HepG2 (cell line): Measurements from ENCODE around the gene TRPC4AP. TPM values are rescaled to one million over a fixed set of nuclear protein-coding genes. Genes with fewer than 3 reads are reported as not detected.

ENCODE experiments used
- ATAC-seq: fragments of 200-7000 bp; cut with Tn5 transposase; 3 replicates; pipeline ENCODE4 v1.9.1; 2020; ENCODE audit warnings: mild to moderate bottlenecking, moderate library complexity
- BruUV-seq: library from RNA; stranded (reverse); fragments of 400-500 nt; replicated peaks from 2 replicates; lab custom pipeline; 2021; lab: Mats Ljungman, UMichigan
- CTCF ChIA-PET: fragments of 300-600 bp; formaldehyde crosslinking; extraction: SDS; loops from one replicate; lab custom pipeline; 2021; ENCODE audit warnings: low total read pairs, inconsistent platforms, low intra/inter-chr PET ratio; lab: Yijun Ruan, JAX
- POLR2A ChIA-PET: fragments of 350-600 bp; sonication (Branson Sonifier 250); formaldehyde crosslinking; loops from one replicate; lab custom pipeline; 2020; ENCODE audit warnings: antibody characterized with exemption, inconsistent platforms; lab: Yijun Ruan, JAX
- DNase-seq: peaks from one replicate; pipeline ENCODE4 v3.0.0-alpha.2; 2015; ENCODE audit warnings: low spot score
- FAIRE-seq: peaks from 3 replicates; lab custom pipeline; 2011; peaks lifted over from hg19 to GRCh38; lab: Jason Lieb, UNC
- H2AFZ ChIP-seq: one replicate; pipeline ENCODE4 v1.6.1; 2011; ENCODE audit warnings: low read length, inconsistent platforms
- H3K27ac ChIP-seq: fragments of 300-600 bp; 3 replicates; pipeline ENCODE4 v1.8.0; 2011; ENCODE audit warnings: mixed run types, mild to moderate bottlenecking, mixed read lengths, low read length, inconsistent platforms; ENCODE audit not compliant: insufficient read depth; ENCODE audit errors: extremely low read length
- H3K27me3 ChIP-seq, 2 experiments: fragments of 200-600 bp in 1 of 2; 2 replicates in 1 of 2; 3 replicates in 1 of 2; pipeline versions ENCODE4 v1.6.0 to v1.8.0; 2011; ENCODE audit warnings: low read length in 2 of 2, mild to moderate bottlenecking in 2 of 2, moderate library complexity in 2 of 2, inconsistent platforms in 1 of 2; ENCODE audit not compliant: insufficient read depth in 2 of 2, control insufficient read depth in 1 of 2
- H3K36me3 ChIP-seq, 2 experiments: fragments of 200-600 bp in 1 of 2; replicated peaks in 1 of 2; 2 replicates in 1 of 2; 3 replicates in 1 of 2; pipeline versions ENCODE4 v1.5.1 to v1.8.0; 2011; ENCODE audit warnings: low read length in 2 of 2, inconsistent platforms in 1 of 2; ENCODE audit not compliant: insufficient read depth in 2 of 2, control insufficient read depth in 1 of 2
- H3K4me1 ChIP-seq: 2 replicates; pipeline ENCODE4 v1.5.1; 2012; ENCODE audit warnings: low read length, inconsistent platforms; ENCODE audit not compliant: insufficient read depth
- H3K4me2 ChIP-seq: 2 replicates; pipeline ENCODE4 v1.6.0; 2011; ENCODE audit warnings: low read depth, low read length, inconsistent platforms
- H3K4me3 ChIP-seq, 3 experiments: fragments of 200-600 bp in 1 of 3; sonication (generic), shearing (Covaris generic) in 1 of 3; replicated peaks in 1 of 3; 2 replicates each; pipeline ENCODE4 v1.5.1; 2011 to 2016; ENCODE audit warnings: low read length in 3 of 3, inconsistent platforms in 2 of 3, low read depth in 2 of 3, mild to moderate bottlenecking in 2 of 3, control low read depth in 1 of 3, mixed read lengths in 1 of 3; ENCODE audit not compliant: insufficient read depth in 1 of 3
- H3K79me2 ChIP-seq: one replicate; pipeline ENCODE4 v1.6.1; 2011; ENCODE audit warnings: low read length, inconsistent platforms; ENCODE audit not compliant: insufficient read depth
- H3K9ac ChIP-seq: 2 replicates; pipeline ENCODE4 v1.6.0; 2011; ENCODE audit warnings: mild to moderate bottlenecking, low read depth, low read length, inconsistent platforms; ENCODE audit not compliant: insufficient read depth
- H3K9me3 ChIP-seq: 2 replicates; pipeline ENCODE4 v1.5.1; 2012; ENCODE audit warnings: mild to moderate bottlenecking, low read length
- H4K20me1 ChIP-seq: 2 replicates; pipeline ENCODE4 v1.6.0; 2011; ENCODE audit warnings: inconsistent platforms, mild to moderate bottlenecking, low read length, moderate library complexity; ENCODE audit not compliant: insufficient read depth
- ELF3 ChIP-seq: IDR thresholded peaks from 2 replicates; pipeline ENCODE4 v1.6.1; 2016; ENCODE audit warnings: missing genetic modification reagents, missing compliant biosample characterization
- FOXA3 ChIP-seq: IDR thresholded peaks from 2 replicates; pipeline ENCODE4 v1.6.1; 2016; ENCODE audit warnings: missing genetic modification reagents, missing compliant biosample characterization
- GPN1 ChIP-seq: sonication (generic); formaldehyde crosslinking; IDR thresholded peaks from 2 replicates; pipeline ENCODE4 v1.5.1; 2020; ENCODE audit warnings: missing genetic modification reagents, borderline replicate concordance
- JARID2 ChIP-seq: sonication (generic); formaldehyde crosslinking; IDR thresholded peaks from 2 replicates; pipeline ENCODE4 v1.8.1; 2023; ENCODE audit warnings: missing genetic modification reagents, inconsistent platforms; ENCODE audit not compliant: insufficient replicate concordance
- RBM22 ChIP-seq: fragments of 200-400 bp; formaldehyde crosslinking; optimal IDR thresholded peaks from 2 replicates; pipeline ENCODE3; 2017; ENCODE audit warnings: mild to moderate bottlenecking, low read length, moderate library complexity
- ZNF230 ChIP-seq: sonication (generic); formaldehyde crosslinking; IDR thresholded peaks from 2 replicates; pipeline ENCODE4 v1.4.0; 2020; ENCODE audit warnings: mild to moderate bottlenecking, missing genetic modification reagents
- ZNF383 ChIP-seq: sonication (generic); formaldehyde crosslinking; IDR thresholded peaks from 2 replicates; pipeline ENCODE4 v1.4.0; 2020; ENCODE audit warnings: missing genetic modification reagents, mild to moderate bottlenecking, borderline replicate concordance
- ZNF570 ChIP-seq: sonication (generic); formaldehyde crosslinking; IDR thresholded peaks from 2 replicates; pipeline ENCODE4 v1.4.0; 2020; ENCODE audit warnings: mild to moderate bottlenecking, missing genetic modification reagents, borderline replicate concordance
- WGBS: methylation state at CpG from one replicate; pipeline ENCODE4 v1.1.6; 2017; ENCODE audit warnings: low lambda C conversion rate; 5-methylcytosine and 5-hydroxymethylcytosine counted together
- in situ Hi-C: cut with HindIII; loops from 2 replicates; pipeline ENCODE4 v1.10.0; 2017; ENCODE audit warnings: low pct_unique_long_range_greater_than_20kb; ENCODE audit not compliant: extremely low pct_ligation_motif_present
- intact Hi-C: fragments of 100-400 bp; cut with micrococcal nuclease; formaldehyde crosslinking; loops from one replicate; pipeline ENCODE4 v1.10.0; 2022; ENCODE audit not compliant: unreplicated experiment
- polyA plus RNA-seq, 8 experiments: library from polyadenylated mRNA; depleted of rRNA in 3 of 8; stranded (reverse) in 7 of 8; unstranded in 1 of 8; fragments of >200 nt; fragmentation: Illumina TruSeq in 4 of 8; extraction: Trizol in 4 of 8; gene quantifications; 2 replicates each; pipeline versions ENCODE4 v1.2.1 to v1.2.3, GENCODE V29; 2011 to 2016; ENCODE audit warnings: low read depth in 4 of 8, missing spikeins in 1 of 8, mixed read lengths in 1 of 8; ENCODE audit not compliant: insufficient read depth in 1 of 8
- total RNA-seq, 5 experiments: library from RNA; depleted of rRNA; stranded (reverse); fragments of >200 nt; fragmentation: Illumina TruSeq; extraction: Trizol; gene quantifications; 2 replicates each; pipeline ENCODE4 v1.2.3, GENCODE V29; 2016; ENCODE audit warnings: low read depth in 1 of 5
- TF ChIP-seq, protein P1 (sequence below): sonication (generic); formaldehyde crosslinking; IDR thresholded peaks from 2 replicates; pipeline ENCODE4 v1.4.0; 2020; ENCODE audit warnings: missing genetic modification reagents

Gene TRPC4AP
- total and polyA plus RNA-seq, 2 of the 13 experiments (the other 11 are each of a cell fraction or from before 2014, with no cell fraction given), result 136 to 137 TPM

DNA sequence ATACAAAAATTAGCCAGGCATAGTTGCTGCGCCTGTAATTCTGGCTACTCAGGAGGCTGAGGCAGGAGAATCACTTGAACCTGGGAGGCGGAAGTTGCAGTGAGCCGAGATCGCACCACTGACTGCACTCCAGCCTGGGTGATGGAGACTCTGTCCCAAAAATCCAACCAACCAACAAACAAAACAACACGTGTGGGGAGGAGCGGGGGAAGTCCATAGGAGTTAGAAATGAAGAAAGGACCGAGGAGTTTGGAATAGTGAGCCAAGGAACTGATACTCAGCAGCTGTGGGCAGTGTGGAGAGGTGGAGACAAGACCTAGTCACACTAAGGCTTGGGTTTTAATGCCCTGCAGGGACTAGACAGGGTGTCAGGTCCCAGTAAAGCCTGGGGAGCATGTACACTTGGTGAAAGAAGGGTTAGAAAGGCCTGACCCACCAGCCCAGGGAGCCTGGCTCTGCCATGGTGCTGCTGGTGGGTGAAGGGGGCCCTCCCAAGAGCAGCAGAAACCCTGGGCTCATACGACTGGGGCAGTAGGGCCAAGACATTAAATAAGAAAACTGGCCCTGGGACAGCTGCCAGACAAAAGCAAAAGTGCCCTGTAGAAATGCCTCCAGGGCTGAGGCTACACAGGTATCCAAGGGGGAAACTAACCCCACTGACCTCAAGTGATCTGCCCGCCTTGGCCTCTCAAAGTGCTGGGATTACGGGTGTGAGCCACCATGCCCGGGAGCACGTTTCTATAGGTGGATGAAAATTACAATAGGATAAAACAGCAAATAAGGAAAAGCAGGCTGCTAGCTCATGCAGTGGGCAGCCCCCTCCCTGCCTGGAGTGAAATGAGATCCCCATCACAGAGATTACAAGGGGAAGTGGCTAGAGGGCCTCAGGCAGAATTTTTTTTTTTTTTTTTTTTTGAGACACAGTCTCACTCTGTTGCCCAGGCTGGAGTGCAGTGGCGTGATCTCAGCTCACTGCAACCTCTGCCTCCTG lies 78.9 kb downstream of the TRPC4AP start:
- 98% methylated on average over 13 of the region's 13 CpGs for WGBS

More for the DNA sequence above, 78.9 kb downstream of the TRPC4AP start:
- peaks cover 69 to 94% of the 10 kb centered on the region in 2 experiments for H3K36me3 ChIP-seq
- POLR2A ChIA-PET, result no interaction called here
- no peaks in the 10 kb centered on the region for H3K9me3 ChIP-seq
- H3K9ac ChIP-seq, result no peak overlapping the region
- no peak overlapping the region for H3K4me2 ChIP-seq
- in situ Hi-C loops, result no loop called here
- no peaks in the 10 kb centered on the region for H3K27me3 ChIP-seq
- no peak for FAIRE-seq
- TF ChIP-seq JARID2 (no peak), ELF3 (no peak), FOXA3 (CRISPR knock-in tag) (no peak), ZNF570 (CRISPR knock-in tag) (no peak), GPN1 (no peak), ZNF230 (CRISPR knock-in tag) (0 out of 2 replicates have a peak, but pooled peaks have one; percentile 31), RBM22 (peak; percentile 75), ZNF383 (CRISPR knock-in tag) (no peak)
- TF ChIP-seq, protein P1, sequence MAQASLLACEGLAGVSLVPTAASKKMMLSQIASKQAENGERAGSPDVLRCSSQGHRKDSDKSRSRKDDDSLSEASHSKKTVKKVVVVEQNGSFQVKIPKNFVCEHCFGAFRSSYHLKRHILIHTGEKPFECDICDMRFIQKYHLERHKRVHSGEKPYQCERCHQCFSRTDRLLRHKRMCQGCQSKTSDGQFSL (CRISPR knock-in tag), result no peak
- no peak overlapping the region for H3K27ac ChIP-seq
- BruUV-seq, result no TSS peak
- DNase-seq, result no peak
- CTCF ChIA-PET, result no interaction called here
- intact Hi-C loops, result no loop called here
- no peak for ATAC-seq
- H3K4me3 ChIP-seq, result no peak overlapping the region
- no peaks in the 10 kb centered on the region for H3K4me1 ChIP-seq
- H2AFZ ChIP-seq, result no peak overlapping the region
- no peaks in the 10 kb centered on the region for H3K79me2 ChIP-seq
- peaks cover 1% of the 10 kb centered on the region; the same call in 1 of the 2 replicates for H4K20me1 ChIP-seq
